GM21367 (cell line): ENCODE data around the gene ABHD4.
"Not testable (repeated sequence)": the region's sequence is repeated elsewhere in the genome, so short reads cannot be mapped to it uniquely, and the experiment has no call there.

ENCODE experiments used
- ATAC-seq: cut with Tn5 transposase; IDR thresholded peaks from one replicate; pipeline ENCODE4 v1.9.1; 2021; ENCODE audit not compliant: unreplicated experiment

ABHD4 gene

DNA sequence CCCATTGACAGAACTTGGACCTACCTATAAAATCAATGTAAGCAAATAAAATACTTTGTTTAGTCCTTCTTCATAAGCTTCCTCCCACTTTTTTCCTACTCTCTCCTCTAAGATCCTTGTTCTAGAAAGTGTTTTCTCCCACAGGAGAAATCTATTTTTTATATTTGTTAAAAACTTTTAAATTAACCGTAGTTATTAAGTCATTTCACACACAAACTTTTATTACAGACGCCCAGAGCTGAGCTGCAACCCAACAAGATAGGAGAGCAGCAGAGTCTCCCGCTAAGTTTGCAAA is 36.8 kb upstream of the ABHD4 start:
- no peak for ATAC-seq

DNA sequence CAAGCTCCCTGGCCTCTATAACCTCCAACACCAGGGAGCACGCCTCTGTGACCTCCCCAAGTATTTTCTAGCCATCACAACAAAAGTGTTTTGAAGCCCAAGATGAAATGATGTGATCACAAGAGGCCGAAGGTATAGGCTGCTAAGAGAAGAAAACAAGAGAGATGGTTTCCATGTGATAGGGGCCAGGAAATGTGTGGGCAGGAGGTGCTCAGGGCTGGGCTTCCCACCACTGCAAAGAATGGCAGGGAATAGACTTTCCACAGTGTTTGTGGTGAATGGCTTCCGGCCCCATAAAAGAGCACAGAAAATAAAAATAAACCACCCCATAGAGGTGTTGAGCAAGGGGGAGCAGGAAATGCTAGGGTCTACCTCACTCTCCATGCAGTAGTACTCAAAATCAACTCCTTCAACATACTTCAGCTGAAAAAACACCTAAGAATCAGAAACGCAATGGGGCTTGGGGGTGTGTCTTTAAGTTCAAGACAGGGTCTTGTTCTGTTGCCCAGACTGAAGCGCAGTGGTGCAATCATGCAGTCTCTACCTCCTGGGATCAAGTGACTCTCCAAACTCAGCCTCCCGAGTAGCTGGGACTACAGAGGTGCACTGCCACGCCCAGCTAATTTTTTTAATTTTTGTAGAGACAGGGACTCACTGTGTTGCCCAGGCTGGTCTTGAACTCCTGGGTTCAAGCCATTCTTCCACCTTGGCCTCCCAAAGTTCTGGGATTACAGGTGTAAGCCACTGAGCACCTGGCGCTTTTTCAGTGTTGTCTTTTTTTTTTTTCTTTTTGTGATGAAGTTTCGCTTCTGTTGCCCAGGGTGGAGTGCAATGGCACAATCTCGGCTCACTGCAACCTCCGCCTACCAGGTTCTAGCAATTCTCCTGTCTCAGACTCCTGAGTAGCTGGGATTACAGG is 36.2 kb upstream of the ABHD4 start:
- ATAC-seq: no peak

DNA sequence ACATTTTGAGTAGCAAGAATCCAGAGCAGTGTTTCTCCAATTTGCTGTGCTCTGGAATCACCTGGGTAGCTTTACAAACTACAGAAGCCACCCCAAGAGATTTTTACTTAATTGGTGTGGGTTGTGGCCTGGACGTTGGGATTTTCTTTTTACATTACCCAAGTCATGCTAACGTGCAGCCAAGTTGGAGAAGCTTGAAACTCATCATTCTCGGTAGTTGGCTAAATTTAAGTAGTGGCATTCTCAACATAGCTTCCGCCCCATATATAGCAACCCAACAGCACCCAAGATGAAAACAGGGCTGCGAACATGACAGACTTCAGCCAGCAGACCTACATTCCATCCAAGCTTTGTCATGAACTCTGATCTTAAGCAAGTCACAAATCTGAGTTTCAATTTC is 34.1 kb upstream of the ABHD4 start:
- no peak for ATAC-seq

DNA sequence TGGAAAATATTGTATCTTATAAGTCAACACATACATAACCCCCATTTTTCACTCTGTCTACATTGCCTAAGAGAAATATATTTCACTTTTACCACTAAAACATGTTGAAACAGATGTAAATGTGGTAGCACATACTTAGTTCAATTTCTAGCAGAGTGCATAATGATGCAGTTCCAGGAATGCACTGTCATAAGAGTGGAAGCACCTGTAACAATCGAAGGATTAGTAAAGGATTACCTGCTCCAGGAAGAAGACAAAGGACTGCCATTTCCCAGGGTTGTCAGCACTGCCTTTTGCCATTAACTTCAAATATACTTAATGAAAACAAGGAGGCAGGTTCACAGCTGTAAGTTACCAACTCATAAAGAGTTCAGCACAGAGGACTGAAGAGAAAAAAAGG is 33.6 kb upstream of the ABHD4 start:
- ATAC-seq: no peak

DNA sequence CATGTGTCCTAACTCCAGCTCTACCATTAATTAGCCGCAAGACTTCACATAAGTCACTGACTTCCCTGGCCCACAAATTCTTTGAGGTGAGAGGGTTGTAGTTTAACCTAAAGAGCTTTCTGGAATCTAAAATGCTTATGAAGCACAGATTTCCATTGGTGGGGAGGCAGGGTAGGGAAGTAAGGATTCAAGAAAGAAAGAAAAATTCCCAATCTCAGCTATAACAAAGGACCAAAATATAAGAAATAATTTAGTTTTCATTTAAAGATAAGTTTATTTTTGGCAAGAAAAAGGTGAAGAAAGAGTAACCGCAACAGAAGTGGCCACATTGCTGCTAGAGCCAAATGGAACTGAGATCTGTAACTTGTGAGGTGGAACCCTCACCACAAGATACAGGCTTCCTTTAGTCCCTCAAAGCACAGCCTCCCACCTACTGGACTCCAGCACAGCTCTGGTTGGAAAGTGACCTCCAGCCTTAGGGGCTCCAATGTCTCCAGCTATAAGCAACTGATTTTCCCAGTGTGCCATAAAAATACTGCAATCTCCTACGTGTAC is 32.6 kb upstream of the ABHD4 start:
- ATAC-seq: peak; percentile 38

DNA sequence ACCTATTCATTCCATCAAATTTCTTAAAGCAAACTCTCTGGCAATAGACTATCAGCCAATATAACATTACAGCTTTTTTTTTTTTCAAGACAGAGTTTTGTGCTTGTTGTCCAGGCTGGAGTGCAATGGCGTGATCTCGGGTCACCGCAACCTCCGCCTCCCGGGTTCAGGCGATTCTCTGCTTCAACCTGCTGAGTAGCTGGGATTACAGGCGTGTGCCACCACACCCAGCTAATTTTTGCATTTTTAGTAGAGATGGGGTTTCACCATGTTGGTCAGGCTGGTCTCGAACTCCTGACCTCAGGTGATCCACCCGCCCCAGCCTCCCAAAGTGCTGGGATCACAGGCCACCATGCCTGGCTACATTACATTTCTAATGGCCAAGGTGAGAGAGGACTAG is 31.8 kb upstream of the ABHD4 start:
- ATAC-seq: not testable (repeated sequence)

DNA sequence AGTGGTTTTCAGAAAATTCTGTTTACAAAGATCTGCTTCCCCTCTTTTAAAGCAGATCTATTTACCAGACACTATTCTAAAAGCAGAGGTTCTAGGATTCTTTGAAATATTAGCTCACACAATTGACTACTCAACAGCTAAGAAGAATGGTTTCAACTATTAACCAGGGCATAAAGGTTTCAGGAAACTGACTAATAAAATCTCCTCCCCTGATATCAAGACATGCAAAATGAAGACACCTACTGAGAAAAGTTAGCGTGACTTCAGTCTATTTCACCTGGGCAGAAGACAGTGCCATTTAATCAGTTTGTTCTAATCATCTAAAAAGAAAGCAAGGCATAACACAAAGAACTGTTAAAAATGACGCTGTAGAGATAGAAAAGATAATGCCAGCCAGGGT is 31.3 kb upstream of the ABHD4 start:
- no peak for ATAC-seq

DNA sequence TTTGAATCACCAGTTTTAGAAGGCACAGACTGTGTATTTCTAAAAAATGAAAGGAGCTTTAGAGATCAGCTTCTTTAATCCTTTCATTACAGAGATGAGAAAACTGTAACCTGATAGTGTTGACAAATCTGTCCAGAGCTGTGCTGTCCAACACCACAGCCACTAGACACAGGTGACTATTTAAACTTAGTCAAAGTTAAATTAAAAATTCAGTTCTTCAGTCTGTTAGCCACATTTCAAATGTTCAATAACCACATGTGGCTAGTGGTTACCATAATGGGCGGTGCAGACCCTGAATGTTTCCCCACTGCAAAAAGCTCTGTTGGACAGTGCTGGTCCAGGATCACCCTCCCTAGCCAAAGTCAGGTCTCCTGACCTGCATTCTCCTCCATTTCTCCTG is 30.7 kb upstream of the ABHD4 start:
- no peak for ATAC-seq

DNA sequence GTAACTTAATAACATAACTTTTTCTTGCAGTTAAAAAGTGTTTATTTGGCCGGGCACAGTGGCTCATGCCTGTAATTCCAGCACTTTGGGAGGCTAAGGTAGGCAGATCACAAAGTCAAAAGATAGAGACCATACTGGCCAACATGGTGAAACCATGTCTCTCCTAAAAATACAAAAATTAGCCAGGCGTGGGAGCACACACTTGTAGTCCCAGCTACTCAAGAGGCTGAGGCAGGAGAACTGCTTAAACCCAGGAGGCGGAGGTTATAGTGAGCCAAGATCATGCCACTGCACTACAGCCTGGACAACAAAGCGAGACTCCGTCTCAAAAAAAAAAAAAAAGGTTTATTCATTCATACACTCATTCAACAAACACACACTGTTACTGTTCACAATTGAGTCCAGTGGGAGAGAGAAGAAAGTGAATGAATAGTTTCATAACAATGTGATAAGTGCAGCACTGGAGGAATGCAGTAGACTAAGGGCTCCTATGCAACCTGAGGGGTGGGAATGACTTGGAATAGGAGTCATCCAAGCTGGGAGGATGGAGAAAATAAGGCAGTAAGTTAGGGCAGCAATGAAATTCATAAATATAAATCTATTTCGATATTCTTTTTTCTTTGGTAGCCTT is 28.9 kb upstream of the ABHD4 start:
- no peak for ATAC-seq

DNA sequence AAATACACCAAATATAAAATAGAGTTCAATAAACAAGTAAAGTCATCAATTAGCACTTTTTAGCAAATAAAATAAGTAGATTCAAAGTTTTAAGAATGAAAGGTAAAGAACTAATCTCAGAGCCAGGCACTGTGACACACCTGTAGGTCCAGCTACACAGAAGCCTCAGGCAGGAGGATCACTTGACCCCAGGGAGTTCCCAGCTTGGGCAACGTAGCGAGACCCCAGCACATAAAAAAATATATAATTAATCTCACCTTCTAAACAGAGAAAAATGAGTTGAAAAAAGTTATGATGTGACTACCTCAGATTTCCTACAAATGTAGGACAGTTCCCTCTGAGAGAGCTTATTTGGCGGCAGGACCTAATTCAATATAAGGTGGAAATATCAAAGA is 28.4 kb upstream of the ABHD4 start:
- no peak for ATAC-seq

DNA sequence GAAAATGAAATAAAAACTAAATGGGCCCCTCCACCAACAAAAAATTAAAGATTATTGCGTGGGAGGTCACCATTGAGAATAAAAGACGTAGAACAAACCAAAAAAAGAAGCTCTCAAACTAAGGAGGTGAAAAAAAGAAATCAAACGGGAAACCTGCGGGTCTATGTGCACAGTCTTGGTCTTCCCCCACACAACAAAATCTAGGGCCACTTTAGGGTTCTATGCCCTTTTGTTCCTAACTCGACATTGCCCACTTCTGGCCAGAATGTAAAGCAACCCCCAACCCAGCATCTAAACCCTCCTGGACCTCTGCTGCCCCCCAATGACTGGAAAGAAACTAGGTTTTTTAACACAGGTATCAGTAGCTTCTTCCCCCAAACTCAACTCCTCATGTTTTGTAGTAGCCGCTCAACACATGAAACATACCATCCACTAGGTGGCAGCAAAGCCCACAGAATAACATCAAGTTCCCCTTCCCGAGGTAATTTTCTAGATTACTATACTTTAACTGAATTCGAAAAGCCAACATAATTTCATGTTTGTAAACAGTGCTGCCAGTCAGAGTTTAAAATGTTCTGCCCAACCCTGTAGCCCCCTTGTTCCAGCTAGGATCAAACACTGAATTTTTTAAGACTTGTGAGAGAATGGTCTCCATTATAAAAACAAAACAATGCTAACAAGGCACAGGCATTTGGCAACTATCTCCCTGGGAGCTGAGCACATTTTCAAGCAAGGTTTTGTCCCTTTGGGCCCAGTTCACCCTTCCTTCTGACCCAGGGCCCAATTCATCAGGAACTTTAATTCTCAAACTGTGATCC is 27.8 kb upstream of the ABHD4 start:
- ATAC-seq: peak; percentile 44

DNA sequence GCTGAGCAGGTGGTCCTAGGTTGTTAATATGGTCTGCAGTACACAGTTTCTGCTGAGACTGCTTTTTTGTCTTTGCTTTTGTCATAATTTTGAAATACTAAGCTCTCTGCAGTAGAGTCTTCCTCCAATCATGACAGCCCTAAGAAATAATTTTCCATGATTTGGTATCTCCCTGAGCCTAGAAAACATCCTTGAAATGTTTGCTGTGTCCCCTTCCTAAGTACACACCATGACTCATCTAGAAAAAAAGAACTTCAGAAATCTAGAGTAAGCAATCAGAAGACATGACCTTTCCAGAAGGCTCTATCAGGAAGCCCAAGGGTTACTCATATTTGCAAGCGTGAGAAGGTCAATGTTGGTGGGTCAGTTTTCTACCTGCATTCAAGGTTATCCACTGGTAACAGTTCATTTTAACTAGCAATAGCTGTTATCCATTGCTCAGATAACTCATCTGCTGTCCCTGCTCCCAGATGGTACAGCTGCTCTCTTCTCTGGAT is 25.5 kb upstream of the ABHD4 start:
- no peak for ATAC-seq

DNA sequence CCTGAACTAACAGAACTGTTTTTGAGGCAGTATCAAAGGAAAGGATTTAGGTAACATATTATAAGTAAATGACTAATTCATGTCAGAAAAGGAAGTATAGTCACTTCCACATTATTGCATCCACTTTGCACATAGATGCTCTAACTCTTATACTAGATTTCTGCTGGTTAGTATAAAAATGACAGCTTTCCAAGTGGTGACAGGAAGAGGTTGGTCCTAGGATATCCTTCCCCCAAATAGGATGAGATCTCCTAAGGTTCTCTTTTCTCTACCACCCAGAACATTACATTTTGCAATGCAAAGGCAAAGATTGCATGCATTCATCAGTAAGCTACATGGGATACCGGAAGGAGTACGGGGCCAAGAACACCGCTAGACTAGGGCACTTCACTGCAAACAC is 24.3 kb upstream of the ABHD4 start:
- no peak for ATAC-seq

DNA sequence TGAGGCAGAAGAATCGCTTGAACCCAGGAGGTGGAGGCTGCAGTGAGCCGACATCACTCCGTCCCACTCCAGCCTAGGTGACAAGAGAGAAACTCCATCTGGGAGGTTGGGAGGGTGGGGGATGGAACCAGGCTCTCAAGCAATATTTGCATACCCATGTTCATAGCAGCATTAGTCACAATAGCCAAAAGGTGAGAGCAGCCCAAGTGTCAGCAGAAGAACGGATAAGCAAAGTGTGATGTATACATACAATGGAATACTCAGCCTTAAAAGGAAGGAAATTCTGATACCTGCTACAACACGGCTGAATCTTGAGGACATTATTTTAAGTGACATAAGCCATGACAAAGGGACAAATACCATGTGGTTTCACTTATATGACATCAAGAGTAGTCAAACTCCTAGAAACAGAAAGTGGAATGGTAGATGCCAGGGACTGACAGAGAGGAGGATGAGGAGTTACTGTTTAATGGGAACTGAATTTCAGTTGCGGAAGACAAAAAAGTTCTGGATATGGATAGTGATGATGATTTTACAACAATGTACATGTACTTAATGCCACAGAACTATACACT is 20.7 kb upstream of the ABHD4 start:
- no peak for ATAC-seq

DNA sequence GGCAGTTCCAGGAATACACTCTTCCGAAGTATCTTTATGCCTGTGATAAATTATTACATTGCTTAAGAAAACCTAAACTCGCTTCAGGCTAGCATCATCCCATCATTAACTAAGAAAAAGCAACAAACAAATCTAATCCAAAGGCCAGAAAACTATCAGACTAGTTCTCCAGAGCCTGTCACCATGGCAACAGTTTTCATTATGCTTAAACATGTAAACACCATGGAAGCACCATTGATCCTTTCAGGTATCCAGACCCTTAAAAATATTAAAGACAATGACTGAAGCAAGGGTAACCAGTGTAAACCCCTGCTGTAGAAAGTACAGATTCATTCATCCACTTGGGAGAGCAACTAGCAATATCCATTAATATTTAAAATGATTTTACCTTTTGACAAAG is 18.9 kb upstream of the ABHD4 start:
- no peak for ATAC-seq

DNA sequence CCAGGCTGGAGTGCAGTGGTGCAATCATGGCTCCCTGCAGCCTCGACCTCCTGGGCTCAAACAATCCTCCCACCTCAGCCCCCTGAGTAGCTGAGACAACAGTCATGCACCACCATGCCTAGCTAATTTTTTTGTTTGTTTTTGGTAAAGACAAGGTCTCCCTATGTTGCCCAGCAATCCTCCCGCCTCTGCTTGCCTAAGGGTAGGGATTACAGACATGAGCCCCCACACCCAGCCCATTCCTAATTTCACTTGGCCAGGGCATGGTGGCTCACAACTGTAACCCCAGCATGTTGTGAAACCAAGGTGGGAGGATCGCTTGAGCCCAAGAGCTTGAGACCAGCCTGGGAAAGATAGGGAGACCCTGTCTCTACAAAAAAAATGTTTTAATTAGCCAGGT is 18.2 kb upstream of the ABHD4 start:
- ATAC-seq: no peak

DNA sequence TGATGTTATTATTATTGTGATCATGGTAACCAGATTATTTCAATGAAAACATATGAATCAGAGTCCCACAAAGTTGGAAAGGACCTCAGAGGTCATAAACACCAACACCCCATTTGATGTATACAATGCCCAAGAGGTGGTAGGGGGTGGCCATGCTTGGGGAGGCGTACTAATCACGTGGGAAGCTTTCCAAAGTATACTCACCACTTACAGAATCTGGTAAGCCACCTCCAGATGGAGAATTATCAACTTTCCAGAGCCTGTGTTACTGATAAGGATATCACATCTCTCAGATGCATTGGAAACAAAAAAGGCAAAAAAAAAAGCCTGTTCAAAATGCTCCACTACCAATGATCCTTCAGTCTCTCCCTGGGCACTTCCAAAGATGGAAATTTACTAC is 17.5 kb upstream of the ABHD4 start:
- ATAC-seq: no peak

DNA sequence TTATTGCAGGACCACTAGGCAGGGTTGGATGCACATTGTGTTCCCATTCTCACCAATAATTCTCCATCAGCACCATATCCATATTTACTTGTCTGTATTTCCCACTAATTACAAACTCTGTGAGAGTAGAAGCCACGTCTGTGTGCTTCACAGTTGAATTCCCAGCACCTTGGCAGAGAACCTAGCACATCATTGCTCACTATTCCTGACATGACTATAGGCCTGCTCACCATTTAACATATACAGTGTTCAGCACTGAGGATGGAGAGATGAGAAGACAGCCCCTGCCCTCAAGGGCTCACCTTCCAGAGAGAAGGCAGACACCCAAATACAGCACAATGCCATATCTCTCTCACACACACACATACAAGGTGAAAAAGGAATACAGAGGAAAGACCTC is 14.1 kb upstream of the ABHD4 start:
- no peak for ATAC-seq

DNA sequence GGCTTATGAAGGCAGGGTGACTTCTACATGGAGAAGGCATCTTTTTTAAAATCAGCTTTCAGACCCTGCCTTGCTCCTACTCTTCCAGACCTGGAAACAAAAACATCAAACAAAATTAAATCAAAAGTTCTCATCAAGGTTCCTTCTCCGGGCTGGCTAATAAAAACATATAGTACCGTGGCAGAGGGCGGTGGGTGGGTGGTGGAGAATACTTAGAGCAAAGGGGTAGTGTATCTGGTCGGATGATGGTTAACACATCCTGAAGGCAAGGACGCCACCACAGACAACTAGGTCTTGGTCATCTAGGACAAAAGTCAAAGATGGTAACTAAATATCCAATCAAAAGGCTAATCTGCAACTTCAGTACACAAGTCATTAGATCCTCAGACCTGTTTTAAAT is 10.9 kb upstream of the ABHD4 start:
- ATAC-seq: no peak

DNA sequence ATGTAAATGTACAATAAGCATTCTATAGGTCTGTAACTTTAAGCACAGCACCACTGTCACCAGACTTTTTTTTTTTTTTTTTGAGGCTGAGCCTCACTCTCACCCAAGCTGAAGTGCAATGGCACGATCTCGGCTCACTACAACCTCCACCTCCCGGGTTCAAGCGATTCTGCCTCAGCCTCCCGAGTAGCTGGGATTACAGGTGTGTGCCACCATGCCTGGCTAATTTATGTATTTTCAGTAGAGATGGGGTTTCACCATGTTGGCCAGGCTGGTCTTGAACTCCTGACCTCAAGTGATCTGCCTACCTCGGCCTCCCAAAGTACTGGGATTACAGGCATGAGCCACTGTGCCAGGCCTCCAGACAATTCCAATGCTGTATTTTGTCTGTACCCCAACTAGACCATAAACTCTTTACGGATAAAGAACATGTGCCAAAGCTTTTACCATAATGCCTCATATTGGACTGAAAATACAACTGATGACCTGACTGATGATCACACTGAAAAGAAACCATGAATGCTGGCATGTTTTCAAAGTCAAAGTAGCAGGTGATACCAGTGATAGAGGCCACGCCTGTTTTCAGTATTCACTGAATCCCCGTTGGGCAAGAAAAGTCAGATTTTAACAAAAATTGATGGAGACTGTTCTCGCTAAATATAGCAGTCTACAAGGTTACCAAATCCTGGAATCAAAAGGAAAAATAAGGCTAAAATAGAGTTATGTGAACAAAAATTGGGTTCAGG is 10.2 kb upstream of the ABHD4 start:
- ATAC-seq: not testable (repeated sequence)
